WERI-Rb-1 (cell line): Measurements from ENCODE around the gene TBC1D12.

Experiments used
- DNase-seq: peaks from one replicate; pipeline ENCODE4 v3.0.0-alpha.2; 2020
- H3K27ac ChIP-seq: fragments of 250-450 bp; sonication (Bioruptor Pico); 2 replicates; pipeline ENCODE4 v1.5.1; 2020; ENCODE audit warnings: mild to moderate bottlenecking, moderate library complexity
- H3K27me3 ChIP-seq: fragments of 250-450 bp; sonication (Bioruptor Pico); 2 replicates; pipeline ENCODE4 v1.5.1; 2021; ENCODE audit warnings: mild to moderate bottlenecking, low read depth, moderate library complexity; ENCODE audit not compliant: insufficient read depth, severe bottlenecking
- H3K36me3 ChIP-seq: fragments of 250-450 bp; sonication (Bioruptor Pico); 2 replicates; pipeline ENCODE4 v1.5.1; 2020; ENCODE audit warnings: mild to moderate bottlenecking, moderate library complexity
- H3K4me3 ChIP-seq: 2 replicates; pipeline ENCODE4 v1.5.1; 2011; ENCODE audit warnings: low read depth, mild to moderate bottlenecking, control low read depth, low read length
- H3K9me3 ChIP-seq: fragments of 250-450 bp; sonication (Bioruptor Pico); 2 replicates; pipeline ENCODE4 v1.5.1; 2021; ENCODE audit warnings: mild to moderate bottlenecking, moderate library complexity; ENCODE audit not compliant: severe bottlenecking
- TF ChIP-seq, protein P1 (sequence below): IDR thresholded peaks from 2 replicates; pipeline ENCODE4 v1.5.1; 2011; ENCODE audit warnings: low read depth, mild to moderate bottlenecking, control low read depth, inconsistent platforms, low read length

Gene TBC1D12

DNA sequence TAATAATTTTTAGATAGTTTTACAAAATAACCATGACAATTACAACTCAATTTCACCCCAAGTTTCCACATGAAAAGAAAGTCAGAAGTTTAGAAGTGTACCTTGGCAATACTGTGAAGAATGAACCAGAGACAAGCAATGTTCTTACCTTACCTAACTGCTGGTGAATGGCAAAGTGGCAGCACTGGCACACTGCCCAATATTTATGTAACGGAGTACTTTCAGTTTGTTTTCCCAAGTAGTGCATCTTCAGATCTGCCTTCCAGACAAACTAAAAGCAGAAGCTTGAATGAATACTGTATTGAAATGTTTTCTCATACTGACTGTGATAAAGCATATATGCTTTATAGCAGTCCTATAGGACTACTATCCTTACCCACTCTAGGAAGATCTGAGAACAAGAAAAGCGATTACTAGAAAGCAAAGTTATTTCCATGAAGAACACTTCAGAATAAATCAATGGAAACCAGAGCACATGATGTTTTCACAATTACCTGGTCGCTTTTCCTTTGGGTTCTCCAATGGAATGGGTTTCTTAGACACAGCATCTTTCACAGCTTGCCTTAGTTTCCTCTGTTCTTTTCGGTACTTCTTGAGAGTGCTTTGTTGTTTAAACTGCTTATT lies 41.1 kb upstream of the TBC1D12 start:
- TF ChIP-seq, protein P1, sequence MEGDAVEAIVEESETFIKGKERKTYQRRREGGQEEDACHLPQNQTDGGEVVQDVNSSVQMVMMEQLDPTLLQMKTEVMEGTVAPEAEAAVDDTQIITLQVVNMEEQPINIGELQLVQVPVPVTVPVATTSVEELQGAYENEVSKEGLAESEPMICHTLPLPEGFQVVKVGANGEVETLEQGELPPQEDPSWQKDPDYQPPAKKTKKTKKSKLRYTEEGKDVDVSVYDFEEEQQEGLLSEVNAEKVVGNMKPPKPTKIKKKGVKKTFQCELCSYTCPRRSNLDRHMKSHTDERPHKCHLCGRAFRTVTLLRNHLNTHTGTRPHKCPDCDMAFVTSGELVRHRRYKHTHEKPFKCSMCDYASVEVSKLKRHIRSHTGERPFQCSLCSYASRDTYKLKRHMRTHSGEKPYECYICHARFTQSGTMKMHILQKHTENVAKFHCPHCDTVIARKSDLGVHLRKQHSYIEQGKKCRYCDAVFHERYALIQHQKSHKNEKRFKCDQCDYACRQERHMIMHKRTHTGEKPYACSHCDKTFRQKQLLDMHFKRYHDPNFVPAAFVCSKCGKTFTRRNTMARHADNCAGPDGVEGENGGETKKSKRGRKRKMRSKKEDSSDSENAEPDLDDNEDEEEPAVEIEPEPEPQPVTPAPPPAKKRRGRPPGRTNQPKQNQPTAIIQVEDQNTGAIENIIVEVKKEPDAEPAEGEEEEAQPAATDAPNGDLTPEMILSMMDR, result no peak
- Histone ChIP-seq H3K4me3 (no peak overlapping the region), H3K36me3 (peaks cover 39% of the 10 kb centered on the region), H3K27me3 (no peaks in the 10 kb centered on the region), H3K27ac (no peak overlapping the region), H3K9me3 (no peaks in the 10 kb centered on the region)
- no peak for DNase-seq

- Histone ChIP-seq H3K9me3 (no peaks in the 10 kb centered on the region), H3K36me3 (peaks cover 28% of the 10 kb centered on the region), H3K27me3 (no peaks in the 10 kb centered on the region), H3K4me3 (peak within 1 kb of the TSS; percentile 67), H3K27ac (peak within 1 kb of the TSS; percentile 60)
- TF ChIP-seq, protein P1, result peak; percentile 82
- DNase-seq, result peak; percentile 96
These were observed 39.7 kb upstream of the TBC1D12 start, which contains the start of gene NOC3L for GRCh38 chr10:94362360-94363250. Gene NOC3L, minus strand, starts transcription at chr10:94362939. Its CDS starts 101 bp downstream, at chr10:94362838.

DNA sequence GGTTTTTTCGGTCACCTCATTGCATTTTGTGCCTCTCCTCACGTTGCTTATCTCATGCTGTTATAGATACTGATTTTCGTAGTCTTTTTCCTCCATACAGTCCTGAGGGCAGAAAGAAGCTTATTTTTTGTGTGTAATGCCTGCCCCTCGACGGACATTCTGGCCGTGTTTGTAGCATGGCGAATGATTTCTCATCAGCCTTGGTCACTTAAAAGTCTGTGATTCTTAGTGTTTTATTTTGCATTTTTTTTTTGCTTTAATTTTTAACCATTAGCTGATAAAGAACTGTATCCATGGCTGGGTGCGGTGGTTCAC lies 39.1 kb upstream of the TBC1D12 start:
- H3K4me3 ChIP-seq, result peak overlapping the region; percentile 67
- no peaks in the 10 kb centered on the region for H3K27me3 ChIP-seq
- no peak for DNase-seq
- no peaks in the 10 kb centered on the region for H3K9me3 ChIP-seq
- peaks cover 22% of the 10 kb centered on the region for H3K36me3 ChIP-seq
- TF ChIP-seq, protein P1, result no peak
- peak overlapping the region; percentile 60 for H3K27ac ChIP-seq

DNA sequence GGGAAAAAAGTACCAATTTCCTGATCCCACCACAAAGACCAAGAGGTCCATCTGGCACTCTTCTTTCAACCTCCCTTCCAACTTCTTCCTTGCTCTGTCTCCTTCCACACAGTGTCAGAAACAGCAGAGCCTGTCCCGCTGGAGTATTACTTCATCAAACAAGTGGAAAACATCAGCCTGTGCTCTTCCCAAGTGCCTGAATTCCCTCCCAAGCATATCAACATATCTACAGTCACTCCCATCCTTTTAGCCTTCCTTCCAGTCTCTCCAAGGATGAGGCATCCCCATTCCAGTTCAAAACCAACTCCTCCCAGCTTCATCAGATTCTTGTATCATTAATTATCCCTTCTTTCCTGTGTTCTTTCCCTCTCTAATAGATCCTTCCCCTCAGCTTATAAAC lies 37.9 kb upstream of the TBC1D12 start:
- TF ChIP-seq, protein P1, result no peak
- no peaks in the 10 kb centered on the region for H3K9me3 ChIP-seq
- no peak overlapping the region for H3K4me3 ChIP-seq
- H3K27me3 ChIP-seq, result no peaks in the 10 kb centered on the region
- no peak for DNase-seq
- H3K27ac ChIP-seq, result no peak overlapping the region
- peaks cover 17% of the 10 kb centered on the region for H3K36me3 ChIP-seq

GRCh38 chr10:94366382-94366781 lies 36.0 kb upstream of the TBC1D12 start:
- no peak overlapping the region for H3K27ac ChIP-seq
- TF ChIP-seq, protein P1, result no peak
- H3K9me3 ChIP-seq, result no peaks in the 10 kb centered on the region
- no peak for DNase-seq
- no peaks in the 10 kb centered on the region for H3K27me3 ChIP-seq
- no peak overlapping the region for H3K4me3 ChIP-seq
- peaks cover 2% of the 10 kb centered on the region for H3K36me3 ChIP-seq
